H9 (cell line): Measurements from ENCODE around the gene JARID2. TPM values are rescaled to one million over a fixed set of nuclear protein-coding genes. Genes with fewer than 3 reads are reported as not detected.

ENCODE experiments used
- DNase-seq: peaks from one replicate; pipeline ENCODE4 v3.0.0-alpha.2; 2017
- H2AFZ ChIP-seq: one replicate; pipeline ENCODE4 v1.6.1; 2013; ENCODE audit warnings: mild to moderate bottlenecking, low read length, control low read depth, moderate library complexity
- H2AK5ac ChIP-seq: 2 replicates; pipeline ENCODE4 v1.6.1; 2013; ENCODE audit warnings: low read length, control low read depth, mixed read lengths; ENCODE audit not compliant: insufficient read length
- H2BK120ac ChIP-seq: one replicate; pipeline ENCODE4 v1.6.1; 2013; ENCODE audit warnings: low read depth, mild to moderate bottlenecking, low read length, control low read depth, inconsistent platforms; ENCODE audit not compliant: poor library complexity, severe bottlenecking
- H2BK12ac ChIP-seq: 2 replicates; pipeline ENCODE4 v1.6.1; 2013; ENCODE audit warnings: low read length, control low read depth, mixed read lengths, low read depth; ENCODE audit not compliant: insufficient read length
- H2BK15ac ChIP-seq: 2 replicates; pipeline ENCODE4 v1.6.1; 2013; ENCODE audit warnings: low read depth, low read length, control low read depth
- H2BK20ac ChIP-seq: one replicate; pipeline ENCODE4 v1.6.1; 2013; ENCODE audit warnings: low read depth, mild to moderate bottlenecking, low read length, control low read depth, inconsistent platforms; ENCODE audit not compliant: poor library complexity, severe bottlenecking
- H2BK5ac ChIP-seq: 2 replicates; pipeline ENCODE4 v1.6.1; 2013; ENCODE audit warnings: low read length, control low read depth, mixed read lengths; ENCODE audit not compliant: insufficient read length
- H3K14ac ChIP-seq: 2 replicates; pipeline ENCODE4 v1.6.1; 2013; ENCODE audit warnings: low read length, control low read depth; ENCODE audit not compliant: insufficient read depth
- H3K18ac ChIP-seq: 2 replicates; pipeline ENCODE4 v1.6.1; 2013; ENCODE audit warnings: low read depth, mild to moderate bottlenecking, mixed read lengths, low read length, control low read depth; ENCODE audit not compliant: insufficient read length
- H3K23ac ChIP-seq: 2 replicates; pipeline ENCODE4 v1.6.1; 2013; ENCODE audit warnings: low read length, control low read depth, mixed read lengths, low read depth; ENCODE audit not compliant: insufficient read length
- H3K23me2 ChIP-seq: 2 replicates; pipeline ENCODE4 v1.6.1; 2013; ENCODE audit warnings: low read depth, mild to moderate bottlenecking, mixed read lengths, low read length, control low read depth; ENCODE audit not compliant: insufficient read length, poor library complexity, severe bottlenecking
- H3K27ac ChIP-seq: 2 replicates; pipeline ENCODE4 v1.5.1; 2013; ENCODE audit warnings: low read length, control low read depth, mixed read lengths, low read depth; ENCODE audit not compliant: insufficient read length
- H3K27me3 ChIP-seq: 2 replicates; pipeline ENCODE4 v1.6.1; 2013; ENCODE audit warnings: low read length, control low read depth, inconsistent platforms; ENCODE audit not compliant: insufficient read depth
- H3K4ac ChIP-seq: 2 replicates; pipeline ENCODE4 v1.6.1; 2013; ENCODE audit warnings: low read depth, mild to moderate bottlenecking, control low read depth, inconsistent platforms, low read length, moderate library complexity
- H3K4me1 ChIP-seq: 2 replicates; pipeline ENCODE4 v1.6.1; 2013; ENCODE audit warnings: low read length, control low read depth, inconsistent platforms; ENCODE audit not compliant: insufficient read depth
- H3K4me2 ChIP-seq: 2 replicates; pipeline ENCODE4 v1.6.1; 2013; ENCODE audit warnings: low read length, control low read depth, mixed read lengths; ENCODE audit not compliant: insufficient read length, insufficient read depth
- H3K56ac ChIP-seq: 2 replicates; pipeline ENCODE4 v1.6.1; 2013; ENCODE audit warnings: low read depth, mild to moderate bottlenecking, mixed read lengths, low read length, control low read depth; ENCODE audit not compliant: insufficient read length
- H3K79me1 ChIP-seq: 2 replicates; pipeline ENCODE4 v1.6.1; 2013; ENCODE audit warnings: low read depth, mild to moderate bottlenecking, moderate library complexity, low read length, control low read depth, inconsistent platforms; ENCODE audit not compliant: insufficient read depth, poor library complexity, severe bottlenecking
- H3K79me2 ChIP-seq: 2 replicates; pipeline ENCODE4 v1.6.1; 2013; ENCODE audit warnings: low read length, control low read depth, inconsistent platforms; ENCODE audit not compliant: insufficient read depth
- H3K9ac ChIP-seq: 2 replicates; pipeline ENCODE4 v1.6.1; 2013; ENCODE audit warnings: low read length, control low read depth, mixed read lengths; ENCODE audit not compliant: insufficient read length; ENCODE audit errors: extremely low read depth
- H3K9me3 ChIP-seq: one replicate; pipeline ENCODE4 v1.6.1; 2013; ENCODE audit warnings: low read depth, low read length, inconsistent platforms; ENCODE audit not compliant: control insufficient read depth
- H3T11ph ChIP-seq: one replicate; pipeline ENCODE4 v1.6.1; 2013; ENCODE audit warnings: mild to moderate bottlenecking, low read length, control low read depth, inconsistent platforms
- H4K20me1 ChIP-seq: one replicate; pipeline ENCODE4 v1.6.1; 2013; ENCODE audit not compliant: control insufficient read depth, insufficient read length, insufficient read depth
- H4K5ac ChIP-seq: 2 replicates; pipeline ENCODE4 v1.6.1; 2013; ENCODE audit warnings: low read depth, mild to moderate bottlenecking, mixed read lengths, low read length, control low read depth; ENCODE audit not compliant: insufficient read length
- H4K8ac ChIP-seq: replicated peaks from 2 replicates; pipeline ENCODE4 v1.6.1; 2013; ENCODE audit warnings: low read length, control low read depth, mixed read lengths, low read depth; ENCODE audit not compliant: insufficient read length
- H4K91ac ChIP-seq: 2 replicates; pipeline ENCODE4 v1.6.1; 2013; ENCODE audit warnings: low read depth, mild to moderate bottlenecking, moderate library complexity, mixed read lengths, low read length, control low read depth; ENCODE audit not compliant: insufficient read length
- H3K27ac Mint-ChIP-seq, 3 experiments: 2 replicates in 2 of 3; 3 replicates in 1 of 3; pipeline ENCODE4 v1.8.0; 2020 to 2021; ENCODE audit warnings: mixed read lengths in 3 of 3, mild to moderate bottlenecking in 1 of 3, moderate library complexity in 1 of 3
- H3K27me3 Mint-ChIP-seq: 2 replicates; pipeline ENCODE4 v1.8.0; 2021; ENCODE audit warnings: low read depth, mild to moderate bottlenecking, moderate library complexity, mixed read lengths
- H3K36me3 Mint-ChIP-seq, 3 experiments: 2 replicates in 2 of 3; 3 replicates in 1 of 3; pipeline ENCODE4 v1.8.0; 2020 to 2021; ENCODE audit warnings: low read depth in 3 of 3, mixed read lengths in 3 of 3; ENCODE audit not compliant: insufficient read depth in 1 of 3
- H3K4me1 Mint-ChIP-seq, 2 experiments: 2 replicates each; pipeline ENCODE4 v1.8.0; 2020; ENCODE audit warnings: mixed read lengths in 2 of 2
- H3K4me3 Mint-ChIP-seq, 2 experiments: 2 replicates in 1 of 2; 3 replicates in 1 of 2; pipeline ENCODE4 v1.8.0; 2020 to 2021; ENCODE audit warnings: mild to moderate bottlenecking in 2 of 2, mixed read lengths in 2 of 2, moderate library complexity in 1 of 2
- H3K9me3 Mint-ChIP-seq, 2 experiments: 2 replicates in 1 of 2; 3 replicates in 1 of 2; pipeline ENCODE4 v1.8.0; 2020; ENCODE audit warnings: mild to moderate bottlenecking in 2 of 2, mixed read lengths in 2 of 2, moderate library complexity in 1 of 2
- CTCF ChIP-seq: fragments of 200-600 bp; sonication (generic); conservative IDR thresholded peaks from 3 replicates; pipeline ENCODE4 v1.8.0; 2021; ENCODE audit warnings: antibody characterized with exemption, mild to moderate bottlenecking
- WGBS: extraction: QIAGEN DNeasy Blood & Tissue Kit; methylation state at CpG from one replicate; pipeline ENCODE4 v1.1.7; 2013; ENCODE audit warnings: missing lambda C conversion rate, low lambda C conversion rate, mixed read lengths; ENCODE audit not compliant: insufficient read length; ENCODE audit errors: extremely low coverage; 5-methylcytosine and 5-hydroxymethylcytosine counted together
- total RNA-seq: library from RNA; stranded (reverse); gene quantifications from 2 replicates; pipeline ENCODE4 v1.2.1, GENCODE V29; 2021

JARID2 gene
- total RNA-seq, 1 experiment from 2014 or later, result 174 TPM

- Mint-ChIP-seq H3K4me1 (peaks cover 81% of the 10 kb centered on the region in 2 experiments), H3K27me3 (no peaks in the 10 kb centered on the region)
- peaks cover 96% of the 10 kb centered on the region for H3K79me2 ChIP-seq
These were observed 29.0 kb downstream of the JARID2 start for GRCh38 chr6:15274692-15275387.

More at GRCh38 chr6:15274692-15275387, 29.0 kb downstream of the JARID2 start:
- no peak overlapping the region for H3T11ph ChIP-seq
- H3K27me3 ChIP-seq, result no peaks in the 10 kb centered on the region
- H2BK15ac ChIP-seq, result no peak overlapping the region
- H3K4me3 Mint-ChIP-seq, result peak overlapping the region in 1 of 2 experiments; percentile 23; a peak in 1 of 5 replicates
- no peak overlapping the region for H3K23ac ChIP-seq
- H3K4ac ChIP-seq, result no peak overlapping the region
- H3K4me1 ChIP-seq, result peaks cover 26% of the 10 kb centered on the region
- H2BK5ac ChIP-seq, result no peak overlapping the region
- H2BK12ac ChIP-seq, result no peak overlapping the region
- no peak overlapping the region for H3K56ac ChIP-seq
- H3K79me1 ChIP-seq, result no peaks in the 10 kb centered on the region
- H3K27ac ChIP-seq, result no peak overlapping the region
- H3K18ac ChIP-seq, result no peak overlapping the region
- no peaks in the 10 kb centered on the region for H3K23me2 ChIP-seq
- TF ChIP-seq CTCF, result 0 out of 3 replicates have a peak, but pooled peaks have one; percentile 24
- H3K36me3 Mint-ChIP-seq, result peaks cover 21 to 39% (median 37%) of the 10 kb centered on the region in 3 experiments
- H4K91ac ChIP-seq, result no peak overlapping the region
- H3K14ac ChIP-seq, result no peak overlapping the region
- no peak overlapping the region for H4K8ac ChIP-seq
- H2AK5ac ChIP-seq, result no peak overlapping the region
- H3K9me3 ChIP-seq, result no peaks in the 10 kb centered on the region
- no peaks in the 10 kb centered on the region for H3K9me3 Mint-ChIP-seq
- H4K20me1 ChIP-seq, result no peaks in the 10 kb centered on the region
- WGBS, result no CpG with 5 or more reads among the region's 2 CpGs
- no peak overlapping the region for H4K5ac ChIP-seq
- no peak for DNase-seq
- no peak overlapping the region for H2BK120ac ChIP-seq
- no peak overlapping the region for H3K4me2 ChIP-seq
- no peak overlapping the region for H2BK20ac ChIP-seq
- no peak overlapping the region for H2AFZ ChIP-seq
- no peak overlapping the region for H3K9ac ChIP-seq
- peak overlapping the region in 2 of 3 experiments; percentile 11 to 87; a peak in 4 of 7 replicates for H3K27ac Mint-ChIP-seq
